Testis (tissue), 2 donors: ENCODE measurements around the gene MYH9.
"Not testable (repeated sequence)": the region's sequence is repeated elsewhere in the genome, so short reads cannot be mapped to it uniquely, and the experiment has no call there.

Source experiments
- CTCF ChIP-seq, 3 experiments: fragments of 450-650 bp in 2 of 3; fragments of 200-600 bp in 1 of 3; sonication (generic) in 1 of 3; IDR thresholded peaks; one replicate each; pipeline ENCODE4 v1.5.1; 2016 to 2019; ENCODE audit warnings: antibody characterized with exemption in 3 of 3, mild to moderate bottlenecking in 2 of 3, moderate library complexity in 1 of 3
- POLR2A ChIP-seq: fragments of 450-650 bp; IDR thresholded peaks from one replicate; pipeline ENCODE4 v1.6.1; 2017; ENCODE audit warnings: antibody characterized with exemption, mild to moderate bottlenecking, moderate library complexity

GRCh38 chr22:36251979-36252608 is 135.7 kb downstream of the MYH9 start:
- TF ChIP-seq CTCF (IDR thresholded peaks at IDR 0.05); POLR2A: not testable (repeated sequence)
